D341Med (cell line): ENCODE results near the gene KIF5A.
"Not testable (repeated sequence)": the region's sequence is repeated elsewhere in the genome, so short reads cannot be mapped to it uniquely, and the experiment has no call there.

Experiments
- DNase-seq: peaks from one replicate; pipeline ENCODE4 v3.0.0; 2012; ENCODE audit warnings: low spot score

KIF5A gene

GRCh38 chr12:57609101-57609780 is 59.4 kb downstream of the KIF5A start:
- DNase-seq = no peak

GRCh38 chr12:57609781-57610553 is 60.1 kb downstream of the KIF5A start:
- DNase-seq = no peak

DNA sequence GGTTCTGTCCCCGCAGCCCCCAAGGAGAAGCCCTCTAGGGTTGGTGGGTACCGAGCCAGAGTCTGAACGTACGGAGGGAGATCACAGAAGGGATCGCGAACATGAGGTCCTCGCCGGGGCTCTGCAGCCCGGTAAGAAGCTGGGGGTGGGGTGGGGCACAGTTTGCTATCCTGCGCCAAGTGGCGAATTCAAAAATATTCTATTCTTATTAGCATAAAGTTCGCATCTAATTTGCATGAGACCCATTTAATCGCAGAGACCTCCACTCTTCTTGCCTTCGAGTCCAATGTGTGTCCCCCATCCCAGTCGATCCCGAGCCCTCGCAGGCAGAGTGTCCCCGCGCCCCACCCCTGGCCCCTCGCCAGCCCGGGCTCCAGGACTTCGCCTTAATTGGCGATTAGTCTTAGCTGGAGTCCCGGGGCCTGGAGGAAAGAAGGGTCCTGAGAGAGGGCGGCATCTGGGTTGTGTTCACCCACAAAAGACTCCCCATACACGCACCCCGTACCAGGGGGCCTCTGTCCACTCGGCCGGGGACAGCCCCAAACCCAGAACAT is 60.8 kb downstream of the KIF5A start:
- peak; percentile 76 for DNase-seq

DNA sequence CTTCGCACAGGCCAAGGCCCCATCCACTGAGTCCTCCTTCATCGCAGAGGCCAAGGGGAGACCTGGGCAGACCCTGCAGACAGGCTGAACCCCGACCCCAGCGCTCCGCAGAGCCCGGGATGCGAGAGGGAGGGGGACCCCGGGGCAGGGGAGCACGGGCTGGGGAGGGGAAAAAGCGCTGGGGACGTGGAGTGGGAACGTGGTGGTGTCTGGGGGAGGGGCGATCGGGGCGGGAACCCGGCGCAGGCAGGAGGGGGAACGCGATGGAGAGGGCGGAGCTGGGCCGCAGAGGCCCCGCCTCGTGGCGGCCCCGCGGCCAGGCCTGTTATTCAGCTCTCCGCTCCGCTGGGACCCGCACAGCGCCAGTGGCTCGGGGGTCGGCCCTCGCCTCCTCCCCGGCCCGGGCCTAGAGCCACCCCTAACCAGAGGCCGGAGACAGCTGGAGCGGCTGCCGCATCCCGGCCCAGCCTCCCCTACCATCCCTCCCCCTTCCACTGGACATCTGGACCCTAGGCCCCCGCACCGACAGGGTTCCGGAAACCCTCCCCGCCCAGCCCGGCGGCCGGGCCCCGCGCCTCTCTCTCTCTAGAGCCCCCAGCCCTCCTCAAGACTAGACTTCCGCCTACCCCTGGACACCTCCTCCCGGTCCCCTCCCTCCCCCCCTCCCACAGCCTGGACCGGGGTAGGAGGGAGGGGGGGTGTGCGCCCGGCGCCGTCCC is 61.4 kb downstream of the KIF5A start, which contains the start of gene ARHGEF25:
TSS of gene ARHGEF25 (plus strand) at position 328 of the 719 bp plus-strand sequence. CDS start 460 bp downstream, outside the sequence.
- DNase-seq = peak; percentile 95

GRCh38 chr12:57611827-57612710 is 62.2 kb downstream of the KIF5A start:
- DNase-seq = peak; percentile 78

- DNase-seq = peak; percentile 67
Measured at GRCh38 chr12:57612711-57613426, 63.0 kb downstream of the KIF5A start.

GRCh38 chr12:57613427-57614109 is 63.7 kb downstream of the KIF5A start:
- no peak for DNase-seq

GRCh38 chr12:57614178-57614947 is 64.5 kb downstream of the KIF5A start:
- DNase-seq = no peak

DNA sequence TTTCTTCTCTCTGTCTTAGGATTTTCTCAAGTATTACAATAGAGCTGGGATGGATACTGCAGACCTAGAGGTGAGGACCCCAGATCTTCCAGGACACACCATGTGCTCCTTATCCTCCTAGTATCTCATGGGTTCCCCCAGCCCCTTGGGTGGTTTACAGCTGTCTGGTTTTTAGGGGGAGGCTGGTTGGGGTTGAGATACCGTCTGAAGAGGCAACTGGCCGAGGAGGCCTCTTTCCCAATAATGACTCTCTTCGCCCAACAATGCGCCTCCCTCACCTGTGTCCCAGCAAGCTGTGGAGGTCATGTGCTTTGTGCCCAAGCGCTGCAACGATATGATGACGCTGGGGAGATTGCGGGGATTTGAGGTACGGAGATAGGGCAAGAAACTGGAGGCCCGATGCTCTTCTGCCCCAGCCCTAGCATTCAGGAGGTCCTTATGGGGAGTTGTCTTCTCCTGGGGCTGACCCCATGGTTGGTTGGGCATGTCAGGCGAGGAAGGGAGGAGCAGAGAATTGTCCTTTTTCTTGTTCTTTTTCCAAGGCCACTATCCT is 65.2 kb downstream of the KIF5A start:
- DNase-seq = no peak

DNA sequence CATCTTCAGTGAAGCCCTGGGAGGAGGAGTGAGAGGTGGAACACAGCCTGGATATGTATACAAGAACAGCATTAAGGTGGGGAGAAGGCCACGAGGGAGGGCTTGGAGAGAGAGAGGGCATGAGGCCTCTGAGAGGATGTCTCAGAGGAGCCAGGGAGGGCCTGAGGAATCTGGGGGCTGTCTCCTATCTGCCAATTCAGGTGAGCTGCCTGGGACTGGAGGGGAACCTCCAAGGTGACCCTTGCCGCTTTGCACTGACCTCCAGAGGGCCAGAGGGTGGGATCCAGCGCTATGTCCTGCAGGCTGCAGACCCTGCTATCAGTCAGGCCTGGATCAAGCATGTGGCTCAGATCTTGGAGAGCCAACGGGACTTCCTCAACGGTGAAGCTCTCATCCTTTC is 65.8 kb downstream of the KIF5A start:
- no peak for DNase-seq

DNA sequence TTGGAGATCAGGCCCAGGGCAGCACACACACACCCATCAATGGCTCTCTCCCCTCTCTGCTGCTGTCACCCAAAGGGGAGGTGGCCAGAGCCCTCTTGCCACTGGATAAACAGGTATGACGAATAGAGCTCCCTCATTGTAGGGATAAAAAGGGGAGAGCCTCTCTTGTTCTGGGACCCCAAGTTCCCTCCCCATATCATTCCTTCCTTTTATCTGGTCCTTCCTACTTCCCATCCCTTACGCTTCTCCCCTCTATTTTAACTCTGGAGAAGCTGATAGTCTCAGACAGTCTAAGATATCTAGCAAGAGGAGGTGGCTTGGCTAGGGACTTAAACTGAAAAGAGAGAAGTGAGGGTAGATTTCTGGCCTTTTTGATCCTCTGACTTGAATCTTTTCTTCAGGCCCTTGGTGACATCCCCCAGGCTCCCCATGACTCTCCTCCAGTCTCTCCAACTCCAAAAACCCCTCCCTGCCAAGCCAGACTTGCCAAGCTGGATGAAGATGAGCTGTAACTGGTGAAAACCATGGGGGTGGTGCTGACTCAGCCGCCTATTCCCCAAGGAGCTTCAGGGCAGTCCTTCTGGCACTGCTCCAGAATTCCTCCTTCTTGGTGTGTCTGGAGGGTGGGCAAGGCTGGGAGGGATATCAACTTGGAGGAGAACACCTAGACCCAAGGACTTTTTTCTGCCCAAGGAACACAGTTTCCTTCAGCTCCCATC is 66.7 kb downstream of the KIF5A start:
- no peak for DNase-seq

DNA sequence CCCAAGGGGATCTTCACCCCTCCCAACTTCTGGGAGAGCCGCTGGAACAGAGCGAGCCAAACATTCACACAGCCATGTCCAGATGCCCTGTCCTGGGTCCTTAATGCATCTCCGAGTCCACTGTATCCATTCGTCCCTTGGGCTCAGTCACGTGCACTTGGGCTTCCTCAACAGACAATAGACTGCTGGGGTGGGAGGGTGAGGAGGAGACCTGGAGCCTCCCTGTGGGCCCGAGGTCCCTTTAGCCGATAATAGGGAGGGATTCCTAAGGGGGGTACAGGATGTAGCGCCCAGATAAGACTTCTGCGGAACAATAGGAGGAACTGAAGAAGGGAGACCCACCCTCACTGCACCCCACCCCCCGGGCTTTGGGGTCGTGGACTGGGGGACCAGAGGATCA is 68.1 kb downstream of the KIF5A start:
- DNase-seq = no peak

DNA sequence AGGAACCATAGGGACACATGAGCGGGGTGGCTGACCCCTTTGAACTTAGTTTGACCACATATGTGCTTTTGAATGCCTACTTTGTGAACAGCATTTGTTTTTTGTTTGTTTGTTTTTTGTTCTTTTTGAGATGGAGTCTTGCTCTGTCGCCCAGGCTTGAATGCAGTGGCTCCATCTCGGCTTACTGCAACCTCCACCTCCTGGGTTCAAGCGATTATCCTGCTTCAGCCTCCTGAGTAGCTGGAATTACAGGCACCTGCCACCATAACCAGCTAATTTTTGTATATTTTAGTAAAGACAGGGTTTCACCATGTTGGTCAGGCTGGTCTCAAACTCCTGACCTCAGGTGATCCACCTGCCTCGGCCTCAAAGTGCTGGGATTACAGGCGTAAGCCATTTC is 68.6 kb downstream of the KIF5A start:
- DNase-seq = not testable (repeated sequence)

- no peak for DNase-seq
Measured at GRCh38 chr12:57618966-57619433, 69.2 kb downstream of the KIF5A start.

GRCh38 chr12:57619434-57620244 is 69.8 kb downstream of the KIF5A start:
- DNase-seq = peak; percentile 50

GRCh38 chr12:57620245-57620935 is 70.5 kb downstream of the KIF5A start:
- peak; percentile 43 for DNase-seq
